NCI-H226 (cell line): Measurements from ENCODE around the gene DLGAP5.

Source experiments
- DNase-seq: peaks from one replicate; pipeline ENCODE4 v3.0.0-alpha.2; 2015

DLGAP5 gene

DNA sequence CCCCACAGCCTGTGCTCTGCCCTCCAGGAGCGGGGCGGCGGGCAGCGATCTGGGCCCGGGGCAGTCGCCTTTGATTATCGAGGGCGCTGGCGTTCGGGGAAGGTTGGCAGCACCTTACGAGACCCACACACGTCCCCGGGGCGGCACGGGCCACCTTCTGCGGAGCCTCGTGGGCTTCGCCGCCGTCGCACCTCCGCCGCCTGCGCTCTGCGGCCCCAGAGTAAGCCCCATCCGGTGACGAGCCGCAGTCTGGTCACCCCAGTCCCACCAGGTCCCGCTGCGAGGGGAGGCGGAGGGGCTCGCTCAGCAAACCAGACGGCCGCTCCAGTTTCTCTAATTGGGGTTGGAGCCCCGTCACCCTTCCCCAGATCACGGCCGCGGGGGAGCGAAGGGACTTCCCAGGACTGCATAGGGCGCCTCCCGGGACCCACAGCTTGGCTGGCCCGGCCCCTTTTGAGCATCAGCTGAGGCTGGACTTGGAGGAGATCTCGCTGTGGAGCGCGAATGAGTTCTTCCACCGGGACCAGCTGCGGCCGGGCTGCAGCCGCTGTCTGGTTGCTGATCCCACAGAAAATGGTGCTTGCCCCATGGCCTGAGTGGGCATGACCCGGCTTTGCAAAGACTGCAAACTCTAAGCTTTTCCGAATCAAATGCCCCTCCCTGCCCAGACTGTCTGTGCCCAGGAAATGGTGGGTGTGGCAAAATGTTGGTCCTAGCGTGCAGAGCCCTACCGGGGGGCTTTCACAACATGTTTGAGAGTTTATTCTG is 61.8 kb downstream of the DLGAP5 start:
- peak; percentile 61 for DNase-seq

DNA sequence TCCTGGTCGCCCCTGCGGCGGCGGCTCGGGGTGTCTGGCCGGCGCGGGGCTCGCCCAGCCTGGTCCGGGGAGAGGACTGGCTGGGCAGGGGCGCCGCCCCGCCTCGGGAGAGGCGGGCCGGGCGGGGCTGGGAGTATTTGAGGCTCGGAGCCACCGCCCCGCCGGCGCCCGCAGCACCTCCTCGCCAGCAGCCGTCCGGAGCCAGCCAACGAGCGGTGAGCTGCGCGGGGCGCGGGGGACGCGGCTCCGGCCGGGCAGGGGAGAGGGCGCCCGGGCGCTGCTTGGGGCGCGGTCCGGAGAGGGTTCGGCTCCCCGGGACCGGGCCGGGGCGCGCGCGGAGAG is 62.3 kb downstream of the DLGAP5 start, which contains the start of gene LGALS3:
Gene LGALS3 (plus strand): TSS at position 167 of the 342 bp plus-strand sequence. CDS start 8,122 bp downstream, outside the sequence.
- peak; percentile 76 for DNase-seq

DNA sequence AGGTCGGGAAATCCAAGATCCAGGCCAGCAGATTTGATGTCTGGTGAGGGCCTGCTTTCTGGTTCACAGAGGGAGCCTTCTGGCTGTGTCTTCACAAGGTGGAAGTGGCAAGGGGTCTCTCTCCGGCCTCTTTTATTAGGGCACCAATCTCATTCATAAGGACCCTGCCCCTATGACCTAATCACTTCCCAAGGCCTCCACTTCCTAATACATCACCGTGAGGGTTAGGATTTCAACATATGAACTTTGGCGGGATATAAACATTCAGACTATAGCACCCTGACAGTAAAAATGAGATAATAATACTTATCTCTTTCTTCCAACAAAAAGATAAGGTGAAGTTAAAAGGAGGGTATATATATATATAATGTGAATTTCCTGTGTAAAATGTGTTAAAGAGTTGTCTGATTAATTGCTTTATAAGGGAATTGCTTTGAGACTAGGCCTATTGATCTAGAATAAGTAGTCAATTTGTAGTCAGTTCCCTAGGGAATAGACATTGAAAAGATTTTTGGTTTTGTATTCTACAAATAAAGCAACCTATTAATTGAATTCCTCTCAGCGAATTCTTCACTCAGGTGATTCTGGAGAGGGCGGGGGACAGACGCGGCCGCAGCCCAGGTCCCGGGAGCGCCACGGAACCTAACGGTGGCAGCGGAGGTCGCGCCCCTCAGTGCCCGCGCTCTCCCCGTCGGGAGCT is 62.8 kb downstream of the DLGAP5 start:
- no peak for DNase-seq

DNA sequence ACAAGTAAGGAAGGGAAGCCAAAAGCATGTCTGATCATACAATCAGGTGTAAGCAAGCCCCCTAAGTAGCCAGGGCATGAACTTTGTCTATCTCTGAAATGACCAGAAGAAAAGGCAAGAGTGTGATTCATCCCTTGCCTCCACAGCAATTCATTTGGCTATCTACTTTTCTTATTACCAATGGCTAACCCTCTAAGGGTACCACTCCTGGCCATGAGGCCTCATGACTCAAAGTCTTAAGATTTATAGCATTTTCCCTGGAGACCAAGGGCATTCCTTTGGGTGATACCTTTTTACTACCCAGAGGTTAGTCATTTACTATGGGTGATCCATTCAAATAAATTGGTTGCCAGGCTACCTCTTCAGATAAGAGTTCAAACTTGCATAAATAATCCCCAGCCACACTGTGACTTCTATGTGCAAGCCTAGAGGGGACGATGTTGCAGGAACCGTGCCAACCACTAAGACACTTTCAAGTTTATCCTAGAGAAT is 63.9 kb downstream of the DLGAP5 start:
- peak; percentile 94 for DNase-seq

DNA sequence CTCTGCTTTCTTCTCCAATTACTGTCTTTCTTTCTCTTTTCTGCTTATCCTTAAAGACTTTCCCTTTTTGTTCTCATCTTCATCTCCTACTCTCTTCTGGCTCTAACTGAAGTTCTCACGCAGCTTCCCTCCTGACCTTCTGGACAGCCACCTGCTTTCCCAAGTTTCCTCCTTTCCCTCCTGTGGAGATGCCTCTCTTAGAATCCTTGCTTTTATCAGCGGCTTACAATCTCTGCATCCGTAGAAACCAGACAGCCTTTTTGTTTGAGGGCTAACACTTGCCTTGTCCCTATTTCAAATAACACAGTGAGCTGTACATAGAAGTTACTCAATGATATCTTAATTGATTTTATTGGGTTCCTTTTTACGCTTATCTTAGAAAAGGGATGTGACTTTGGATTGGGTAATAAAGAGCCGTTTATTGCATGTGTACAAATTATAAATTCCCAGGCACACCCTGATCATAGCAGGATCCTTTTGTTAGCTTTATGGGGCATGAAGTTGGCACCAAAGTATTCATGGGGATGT is 64.4 kb downstream of the DLGAP5 start:
- no peak for DNase-seq

DNA sequence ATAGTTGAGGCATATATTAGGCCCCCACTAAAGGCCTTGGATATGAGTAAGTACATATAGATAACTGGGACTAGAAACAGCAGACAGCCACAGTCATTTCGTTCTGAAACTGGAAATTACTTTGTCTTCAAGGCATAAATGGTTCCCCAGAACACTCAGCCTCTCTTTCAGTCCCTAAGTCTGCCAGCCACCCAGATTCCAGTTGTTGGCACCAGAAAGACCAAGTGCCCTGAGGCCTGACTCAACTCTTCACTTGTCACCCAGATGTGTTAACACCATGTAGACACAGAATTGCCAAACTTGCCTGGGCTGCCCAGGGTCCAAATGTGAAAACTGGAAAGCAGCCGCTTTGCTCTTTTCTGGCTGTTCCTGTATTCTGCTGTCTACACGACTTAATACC is 65.4 kb downstream of the DLGAP5 start:
- DNase-seq, result no peak

DNA sequence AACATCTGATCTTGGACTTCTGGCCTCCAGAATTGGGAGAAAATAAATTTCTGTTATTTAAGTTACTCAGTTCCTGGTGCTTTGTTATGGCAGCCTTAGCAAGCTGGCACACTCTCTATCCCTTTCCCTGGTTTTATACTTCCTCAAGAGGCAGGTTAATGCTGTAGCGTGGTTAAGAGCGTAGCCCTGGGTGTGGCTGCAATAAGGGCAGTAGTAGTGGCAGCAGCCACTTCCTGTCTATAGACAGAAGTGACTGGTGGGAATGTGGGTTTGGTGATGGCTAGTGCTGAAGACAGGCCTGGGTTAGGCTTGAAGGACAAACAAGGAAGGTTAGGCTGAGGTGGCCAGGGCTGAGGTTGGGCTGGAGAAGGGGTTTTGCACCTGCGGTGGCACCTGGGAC is 66.0 kb downstream of the DLGAP5 start:
- no peak for DNase-seq

DNA sequence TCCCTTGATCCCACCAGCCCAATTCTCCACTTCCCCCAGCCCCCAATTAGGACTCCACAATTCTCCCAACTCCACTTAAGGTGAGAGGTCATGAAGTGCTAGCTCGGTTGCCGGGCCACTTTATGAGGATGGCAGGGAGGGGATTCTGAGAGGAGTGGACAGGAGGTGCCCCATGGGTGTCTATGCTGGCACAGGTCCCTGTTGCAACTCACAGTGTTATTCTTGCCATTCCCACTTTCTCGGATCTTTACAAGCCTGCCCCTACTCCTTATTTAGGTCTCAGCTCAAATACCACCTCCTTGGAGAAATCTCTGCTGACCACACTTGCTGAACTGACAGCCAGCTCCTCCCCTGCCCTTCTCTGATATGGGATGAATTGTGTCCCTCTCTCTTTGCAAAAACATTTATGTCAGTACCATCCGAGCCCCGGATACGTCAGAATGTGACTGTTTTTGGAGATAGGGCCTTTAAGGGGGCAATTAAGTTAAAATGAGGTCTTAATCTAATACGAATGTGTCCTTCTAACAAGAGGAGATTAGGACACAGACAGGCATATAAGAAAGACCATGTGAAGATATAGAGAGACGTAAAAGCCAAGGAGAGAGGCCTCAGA is 66.5 kb downstream of the DLGAP5 start:
- no peak for DNase-seq

DNA sequence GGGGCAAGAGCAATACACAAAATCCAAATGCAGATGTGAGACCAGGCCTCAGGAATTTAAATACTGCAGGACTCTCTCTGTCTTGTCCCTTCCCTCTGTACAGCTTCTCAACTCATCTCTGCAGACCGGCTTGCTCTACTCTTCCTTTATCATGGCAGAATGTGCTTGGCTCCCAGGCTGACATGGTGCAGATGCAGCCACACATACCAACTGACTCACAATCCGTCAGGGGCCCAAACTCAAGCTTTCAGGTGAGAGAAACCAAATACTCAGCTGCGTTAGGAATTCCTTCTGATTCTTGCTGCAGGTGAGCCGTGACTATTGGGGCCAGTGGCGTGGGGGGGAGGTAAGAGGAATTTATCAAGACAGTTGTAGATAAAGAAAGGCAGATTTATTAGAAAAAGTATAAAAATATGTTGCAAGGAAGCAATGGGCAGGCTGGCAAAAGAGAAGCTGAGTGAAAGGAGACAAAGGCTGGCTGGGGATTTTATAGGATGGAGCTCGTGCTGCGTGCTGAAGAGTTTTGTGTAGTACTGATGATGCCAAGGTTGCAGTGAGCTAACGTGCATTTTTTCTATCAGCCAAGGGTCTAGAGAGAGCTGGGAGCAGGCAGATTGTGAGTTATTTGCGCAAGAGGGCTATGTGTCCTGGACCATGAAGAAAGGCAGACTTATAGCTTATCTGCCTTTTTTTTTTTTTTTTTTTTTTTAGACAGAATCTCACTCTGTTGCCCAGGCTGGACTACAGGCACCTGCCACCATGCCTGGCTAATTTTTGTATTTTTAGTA is 67.3 kb downstream of the DLGAP5 start:
- DNase-seq, result no peak

DNA sequence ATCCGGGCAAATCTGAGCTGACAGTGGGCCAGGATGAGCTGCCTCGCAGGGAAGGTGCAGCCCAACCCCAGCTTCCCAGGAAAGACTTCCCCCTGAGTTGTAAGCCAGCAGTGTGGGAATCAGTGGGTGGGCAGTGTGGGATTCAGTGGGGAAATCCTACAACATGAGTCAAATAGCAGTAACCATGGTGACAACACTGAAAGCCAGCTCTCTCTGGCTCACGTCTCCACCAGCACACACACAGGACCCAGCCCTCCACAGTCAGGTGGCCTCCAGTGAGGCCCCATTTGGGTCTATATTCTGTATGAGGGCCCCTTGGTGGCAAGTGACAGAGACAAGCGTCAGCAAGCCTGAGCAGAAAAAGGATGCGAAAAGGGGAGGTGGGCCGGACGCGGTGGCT is 68.3 kb downstream of the DLGAP5 start:
- peak; percentile 74 for DNase-seq

DNA sequence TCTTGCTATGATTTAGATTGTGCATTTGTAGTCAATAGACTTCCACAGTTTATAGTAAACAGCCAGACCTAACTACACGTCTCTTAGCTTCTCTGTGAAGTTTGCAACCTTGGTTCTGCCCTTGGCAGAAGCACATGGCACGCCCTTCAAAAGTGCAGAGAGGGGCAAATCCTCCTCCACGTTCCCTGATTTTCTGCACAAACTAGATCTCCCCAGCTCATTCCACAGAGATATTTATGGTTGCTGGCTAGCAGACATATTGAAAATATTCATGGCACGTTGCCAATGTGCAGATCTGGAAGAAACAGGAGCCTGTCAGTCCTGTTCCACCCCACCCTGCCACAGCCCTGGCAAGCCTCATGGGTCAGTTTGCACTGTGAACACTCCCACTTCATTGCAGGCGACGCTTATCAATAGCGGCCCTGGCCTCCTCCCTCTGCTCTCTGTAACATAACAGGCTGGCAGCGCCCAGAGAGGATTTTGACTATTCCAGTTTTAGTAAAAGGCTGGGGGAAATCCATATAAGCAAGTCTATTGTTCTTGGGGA is 68.9 kb downstream of the DLGAP5 start:
- peak; percentile 53 for DNase-seq

DNA sequence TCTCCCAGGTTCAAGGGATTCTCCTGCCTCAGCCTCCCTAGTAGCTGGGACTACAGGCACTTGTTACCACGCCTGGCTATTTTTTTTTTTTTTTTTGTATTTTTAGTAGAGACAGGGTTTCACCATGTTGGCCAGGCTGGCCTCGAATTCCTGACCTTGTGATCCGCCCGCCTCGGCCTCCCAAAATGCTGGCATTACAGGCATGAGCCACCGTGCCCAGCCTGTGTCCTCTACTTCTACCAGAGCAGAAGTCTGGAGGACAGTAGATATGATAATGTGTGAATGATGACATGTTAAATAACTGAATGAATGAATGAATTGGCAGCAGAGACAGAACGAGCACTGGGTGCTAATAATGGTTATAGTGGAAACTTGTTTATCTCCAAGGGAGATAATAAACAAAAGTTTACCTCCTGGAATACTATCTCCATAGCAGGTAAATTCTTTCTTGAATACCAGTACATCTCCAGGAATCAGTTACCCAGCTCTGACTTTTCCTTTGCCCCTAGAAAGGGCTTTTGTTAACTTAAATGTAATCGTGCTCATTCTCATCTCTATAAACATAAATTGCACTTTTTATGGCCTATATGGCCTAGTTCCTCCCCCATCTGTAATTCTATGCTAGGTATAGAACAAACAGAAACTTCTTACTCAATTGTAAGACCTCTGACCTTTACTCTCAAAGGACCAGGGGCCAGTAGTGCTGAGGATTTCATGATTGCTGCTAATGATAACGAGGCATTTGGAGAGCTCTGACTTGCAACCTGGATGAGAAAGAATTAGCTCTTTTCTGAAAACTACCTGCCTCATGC is 69.6 kb downstream of the DLGAP5 start:
- DNase-seq, result no peak

DNA sequence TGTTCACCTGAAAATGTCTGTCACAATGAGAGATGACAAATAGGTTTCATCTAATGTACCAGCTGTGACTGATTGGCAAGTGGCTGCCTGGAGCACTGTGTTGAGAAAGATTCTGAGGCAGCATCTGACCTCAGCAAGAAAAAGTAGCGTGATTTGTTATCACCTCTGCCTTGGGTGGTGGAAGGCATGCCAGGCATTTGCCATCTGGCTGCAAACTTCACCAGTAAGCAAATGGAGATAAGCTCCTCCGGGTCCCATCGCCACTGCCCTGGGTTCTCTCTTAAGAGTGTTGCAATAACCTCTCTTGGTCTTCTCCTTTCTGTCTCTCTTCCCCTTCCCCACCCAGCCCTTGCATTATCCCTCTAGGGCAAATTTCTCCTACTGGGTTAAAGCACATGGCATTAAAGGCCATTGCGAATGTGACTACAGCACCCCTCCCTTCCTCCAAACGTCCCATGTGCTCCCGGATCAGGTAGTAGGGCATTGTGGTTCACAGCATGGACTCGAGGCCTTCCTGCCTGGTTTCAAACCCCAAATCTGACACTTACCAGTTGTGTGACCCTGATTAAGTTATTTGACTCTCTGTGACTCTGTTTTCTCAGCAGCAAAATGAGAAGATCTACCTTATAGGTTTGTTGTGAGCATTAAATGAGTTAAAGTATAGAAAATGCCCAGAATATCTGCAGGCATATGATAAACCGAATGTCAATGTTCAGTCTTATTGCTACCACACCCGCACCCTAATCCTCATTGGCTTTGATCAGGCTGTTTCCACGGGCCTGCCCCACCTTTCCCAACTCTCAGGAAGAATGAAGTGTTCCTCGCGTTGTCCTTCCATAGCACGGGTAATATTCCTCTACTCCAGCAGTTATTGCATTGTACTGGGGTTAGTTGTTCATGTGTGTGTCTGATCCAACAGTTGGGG is 70.6 kb downstream of the DLGAP5 start:
- DNase-seq, result peak; percentile 68

DNA sequence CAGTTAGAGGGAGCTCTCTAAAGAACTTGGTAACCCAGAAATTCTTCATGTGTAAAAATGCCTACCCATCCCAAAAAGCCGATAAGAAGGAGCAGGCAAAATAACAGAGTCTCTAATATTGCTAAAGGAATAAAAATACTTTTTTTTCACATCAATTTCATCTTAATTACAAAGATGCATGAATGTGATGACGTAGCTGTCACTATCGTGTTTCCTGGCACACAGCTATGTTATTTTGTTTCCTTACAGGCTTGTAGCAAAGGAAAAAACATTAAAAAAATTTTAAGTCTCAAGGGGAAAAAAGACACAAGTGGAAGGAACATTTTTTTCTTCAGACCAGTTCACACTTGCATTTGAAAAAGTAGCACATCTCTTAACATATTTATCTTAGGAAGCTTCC is 72.6 kb downstream of the DLGAP5 start:
- no peak for DNase-seq

DNA sequence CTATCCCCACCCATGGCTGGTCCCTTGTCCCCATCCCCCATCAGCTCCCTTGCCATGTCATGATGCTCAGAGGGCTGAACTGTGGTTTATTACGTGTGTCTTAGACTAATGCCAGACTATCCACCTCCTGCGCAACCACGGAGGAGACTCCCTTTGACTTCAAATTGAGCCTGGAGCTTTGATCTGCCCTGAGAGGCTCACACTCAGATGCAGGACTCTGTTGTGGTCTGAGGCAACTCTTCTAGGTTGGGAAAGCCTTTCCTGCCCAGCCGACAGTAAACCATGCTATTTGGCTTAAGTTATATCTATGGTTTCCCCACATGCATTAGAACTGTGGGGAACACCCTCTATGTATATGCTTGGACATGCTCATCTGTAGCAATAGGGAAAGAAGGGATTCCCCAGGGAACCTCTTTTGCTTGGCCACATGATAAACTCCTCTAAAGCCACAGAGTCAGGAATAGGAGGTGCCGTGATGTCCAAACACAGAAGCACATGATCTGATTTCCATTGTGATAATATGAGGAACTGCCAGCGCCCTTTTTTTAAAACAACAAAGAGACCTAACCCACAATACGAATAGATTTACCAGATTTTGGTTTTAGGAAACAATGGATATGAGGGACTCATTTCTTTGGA is 73.5 kb downstream of the DLGAP5 start:
- no peak for DNase-seq

DNA sequence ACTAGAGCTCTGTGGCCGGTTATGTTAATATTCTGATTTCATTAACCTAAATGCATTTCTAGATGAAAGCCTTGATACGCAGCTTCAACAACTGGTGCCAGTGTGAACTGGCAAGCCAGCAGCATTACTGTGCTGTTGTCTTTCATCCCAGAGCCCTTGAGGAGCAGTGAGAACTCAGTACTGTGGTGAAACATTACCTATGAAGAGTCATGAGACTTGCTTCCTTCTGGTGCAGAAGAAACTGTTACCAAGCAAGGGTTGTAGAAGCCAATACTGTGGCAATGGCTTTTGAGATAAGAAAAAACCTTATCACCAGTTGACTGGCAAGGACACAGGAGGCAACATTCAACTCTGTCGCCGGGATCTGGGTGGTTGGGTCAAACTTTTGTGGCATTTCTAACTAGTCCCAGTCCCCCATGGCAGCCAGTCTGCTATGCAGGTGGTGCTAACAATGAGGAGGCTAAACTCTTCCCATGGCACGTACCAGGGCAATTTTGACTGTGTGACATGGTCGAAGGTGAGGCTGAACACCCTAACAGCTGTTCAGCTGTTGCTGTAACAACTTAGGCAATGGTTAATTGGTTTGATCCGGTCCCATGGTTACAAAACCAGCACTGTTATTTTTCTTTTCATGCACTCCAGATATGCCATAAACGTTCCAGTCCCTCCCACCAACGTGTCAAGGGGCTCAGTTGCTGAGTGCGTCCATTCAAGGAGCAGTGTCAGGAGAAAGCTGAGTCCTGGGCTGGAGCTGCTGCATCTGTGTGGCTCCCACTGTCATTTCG is 74.9 kb downstream of the DLGAP5 start:
- no peak for DNase-seq

DNA sequence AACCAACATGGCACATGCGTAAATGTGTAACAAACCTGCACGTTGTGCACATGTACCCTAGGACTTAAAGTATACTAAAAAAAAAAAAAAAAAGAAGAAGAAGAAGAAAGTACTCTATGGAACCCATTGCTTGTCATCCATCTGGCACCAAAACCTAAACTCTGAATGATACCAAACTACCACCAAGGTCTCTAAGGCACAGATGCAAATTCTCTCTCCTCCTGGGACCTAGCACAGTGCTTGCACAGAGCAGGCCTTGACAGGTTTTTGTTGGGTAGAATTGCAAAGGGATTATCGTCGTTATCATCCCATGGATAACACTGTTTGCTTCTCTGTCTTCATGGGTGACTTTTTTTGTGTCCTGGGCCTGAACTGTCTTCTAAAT is 75.5 kb downstream of the DLGAP5 start:
- no peak for DNase-seq

DNA sequence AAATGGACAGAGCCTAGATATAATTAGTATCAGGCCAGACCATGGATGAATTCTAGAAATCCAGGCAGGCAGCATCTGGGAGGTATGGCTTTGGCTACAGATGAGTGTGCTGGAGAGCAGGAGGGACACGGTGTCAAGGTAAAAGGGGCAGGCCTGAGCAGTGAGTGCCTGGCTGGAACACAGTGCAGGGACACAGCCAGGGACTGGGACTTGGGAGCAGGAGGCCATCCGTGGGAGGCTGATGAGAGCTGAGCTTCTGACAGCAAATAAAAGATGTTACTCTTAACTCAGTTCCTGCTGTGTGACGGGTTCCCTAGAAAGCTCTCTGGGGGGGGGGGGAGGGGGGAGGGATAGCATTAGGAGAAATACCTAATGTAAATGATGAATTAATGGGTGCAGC is 75.9 kb downstream of the DLGAP5 start:
- DNase-seq, result no peak

DNA sequence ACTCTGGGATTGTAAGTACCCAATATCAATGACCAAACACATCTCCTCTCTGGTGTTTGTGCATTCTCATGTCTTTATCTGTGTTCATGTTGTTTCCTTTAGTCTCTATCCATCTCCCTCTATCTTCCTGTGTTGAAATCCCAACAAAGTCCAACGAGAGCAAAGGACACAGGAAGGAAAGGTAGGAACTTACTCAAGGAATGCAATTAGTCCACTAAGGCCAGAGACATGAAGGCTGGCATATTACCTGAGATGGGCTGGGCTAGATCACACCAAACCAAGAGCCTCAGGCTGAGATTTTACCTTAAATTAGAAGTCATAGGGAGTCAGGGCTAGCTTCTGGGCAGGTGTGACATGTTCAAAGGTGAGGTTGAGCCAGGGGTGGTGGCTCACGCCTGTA is 76.7 kb downstream of the DLGAP5 start:
- DNase-seq, result no peak
